ENCODE measurements around the gene DUSP19.
"Not testable (repeated sequence)": the region's sequence is repeated elsewhere in the genome, so short reads cannot be mapped to it uniquely, and the experiment has no call there.

DUSP19 gene

GRCh38 chr2:183035954-183036669 lies 42.4 kb upstream of the DUSP19 start:
- H3K27ac ChIP-seq = no peak overlapping the region
- TF ChIP-seq, protein P1, sequence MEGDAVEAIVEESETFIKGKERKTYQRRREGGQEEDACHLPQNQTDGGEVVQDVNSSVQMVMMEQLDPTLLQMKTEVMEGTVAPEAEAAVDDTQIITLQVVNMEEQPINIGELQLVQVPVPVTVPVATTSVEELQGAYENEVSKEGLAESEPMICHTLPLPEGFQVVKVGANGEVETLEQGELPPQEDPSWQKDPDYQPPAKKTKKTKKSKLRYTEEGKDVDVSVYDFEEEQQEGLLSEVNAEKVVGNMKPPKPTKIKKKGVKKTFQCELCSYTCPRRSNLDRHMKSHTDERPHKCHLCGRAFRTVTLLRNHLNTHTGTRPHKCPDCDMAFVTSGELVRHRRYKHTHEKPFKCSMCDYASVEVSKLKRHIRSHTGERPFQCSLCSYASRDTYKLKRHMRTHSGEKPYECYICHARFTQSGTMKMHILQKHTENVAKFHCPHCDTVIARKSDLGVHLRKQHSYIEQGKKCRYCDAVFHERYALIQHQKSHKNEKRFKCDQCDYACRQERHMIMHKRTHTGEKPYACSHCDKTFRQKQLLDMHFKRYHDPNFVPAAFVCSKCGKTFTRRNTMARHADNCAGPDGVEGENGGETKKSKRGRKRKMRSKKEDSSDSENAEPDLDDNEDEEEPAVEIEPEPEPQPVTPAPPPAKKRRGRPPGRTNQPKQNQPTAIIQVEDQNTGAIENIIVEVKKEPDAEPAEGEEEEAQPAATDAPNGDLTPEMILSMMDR (conservative IDR thresholded peaks at IDR 0.05) = no peak
- TF ChIP-seq ZFX (IDR thresholded peaks at IDR 0.05) = no peak

- H3K27ac ChIP-seq = peak overlapping the region; percentile 96
- TF ChIP-seq ZFX (IDR thresholded peaks at IDR 0.05) = no peak
- TF ChIP-seq, protein P1 (conservative IDR thresholded peaks at IDR 0.05) = no peak
Observed at GRCh38 chr2:183037074-183037552, 41.4 kb upstream of the DUSP19 start.

- peak; percentile 99 for TF ChIP-seq ZFX (IDR thresholded peaks at IDR 0.05)
- TF ChIP-seq, protein P1 (conservative IDR thresholded peaks at IDR 0.05) = no peak
- peak overlapping the region; percentile 96 for H3K27ac ChIP-seq
Observed at GRCh38 chr2:183037553-183038340, 40.8 kb upstream of the DUSP19 start.

- TF ChIP-seq, protein P1 (conservative IDR thresholded peaks at IDR 0.05) = peak; percentile 95
- TF ChIP-seq ZFX (IDR thresholded peaks at IDR 0.05) = no peak
- peak within 1 kb of the TSS; percentile 96 for H3K27ac ChIP-seq
Observed at GRCh38 chr2:183038341-183039300, 39.9 kb upstream of the DUSP19 start, which contains the start of gene NCKAP1. NCKAP1 (minus strand) TSS chr2:183038457; CDS start chr2:183038099, 358 bp downstream.

- H3K27ac ChIP-seq = no peak overlapping the region
- no peak for TF ChIP-seq ZFX (IDR thresholded peaks at IDR 0.05)
- TF ChIP-seq, protein P1 (conservative IDR thresholded peaks at IDR 0.05) = no peak
Observed at GRCh38 chr2:183040604-183041003, 37.9 kb upstream of the DUSP19 start.

GRCh38 chr2:183043580-183043979 lies 35.0 kb upstream of the DUSP19 start:
- not testable (repeated sequence) for H3K27ac ChIP-seq

GRCh38 chr2:183047486-183048125 lies 30.9 kb upstream of the DUSP19 start:
- not testable (repeated sequence) for H3K27ac ChIP-seq

All from C4-2B (cell line).